HG02571 (cell line): ENCODE results near the gene POGLUT2.

ENCODE experiments used
- ATAC-seq: cut with Tn5 transposase; IDR thresholded peaks from one replicate; pipeline ENCODE4 v1.9.1; 2021; ENCODE audit warnings: mild to moderate bottlenecking, moderate library complexity; ENCODE audit not compliant: unreplicated experiment

The POGLUT2 gene

DNA sequence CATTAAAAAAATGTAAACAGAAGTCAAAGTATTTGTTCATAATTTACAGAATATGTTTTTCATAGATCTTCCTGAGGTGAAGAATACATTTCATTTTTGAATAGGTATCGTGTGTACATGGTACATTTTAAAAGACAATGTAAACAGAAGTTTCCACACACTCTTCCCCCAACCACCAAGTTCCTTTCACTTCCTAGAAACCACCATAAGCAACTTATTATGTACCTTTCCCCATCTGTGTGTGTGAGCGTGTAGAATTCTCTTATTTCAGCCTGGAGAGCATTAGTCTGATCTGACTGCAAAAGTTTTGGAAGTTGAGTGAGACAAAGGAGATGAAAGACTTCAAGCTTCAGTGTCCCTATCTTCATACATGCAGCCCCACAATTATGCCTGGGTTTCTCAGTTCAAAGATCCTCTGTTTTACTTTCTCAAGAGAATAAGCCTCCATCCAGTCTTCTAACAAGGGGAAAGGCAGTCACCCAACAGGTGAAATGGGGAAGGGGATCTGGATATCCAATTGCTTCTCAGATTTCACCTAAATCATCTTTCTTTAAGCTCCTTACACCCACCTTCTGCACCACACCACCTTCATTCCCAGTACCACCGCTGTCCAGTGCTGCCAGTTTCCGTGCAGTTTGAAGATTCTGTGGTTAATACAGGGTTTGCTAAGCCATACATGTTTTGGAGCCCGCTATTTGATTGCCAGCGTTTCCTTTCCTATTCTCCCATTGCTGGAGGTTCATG, 27.3 kb downstream of the POGLUT2 start:
- no peak for ATAC-seq

DNA sequence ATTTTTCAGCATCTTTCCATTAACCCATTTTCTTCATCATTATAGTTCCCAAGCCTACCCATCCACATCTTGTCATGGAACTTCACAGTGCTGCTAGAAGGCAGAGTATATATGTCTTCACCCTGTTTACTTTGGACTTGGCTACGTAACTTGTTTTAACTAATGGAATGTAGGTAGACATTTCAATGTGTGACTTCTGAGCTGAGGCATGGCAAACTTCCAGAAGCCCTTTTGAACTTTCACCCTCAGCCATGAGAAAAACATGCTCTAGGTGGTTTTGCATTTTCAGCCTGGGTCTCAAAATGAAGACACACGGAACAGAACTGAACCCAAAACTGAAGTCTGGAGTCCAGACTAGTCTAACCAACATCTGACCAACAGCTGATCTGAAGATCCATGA, 28.3 kb downstream of the POGLUT2 start:
- ATAC-seq: no peak

DNA sequence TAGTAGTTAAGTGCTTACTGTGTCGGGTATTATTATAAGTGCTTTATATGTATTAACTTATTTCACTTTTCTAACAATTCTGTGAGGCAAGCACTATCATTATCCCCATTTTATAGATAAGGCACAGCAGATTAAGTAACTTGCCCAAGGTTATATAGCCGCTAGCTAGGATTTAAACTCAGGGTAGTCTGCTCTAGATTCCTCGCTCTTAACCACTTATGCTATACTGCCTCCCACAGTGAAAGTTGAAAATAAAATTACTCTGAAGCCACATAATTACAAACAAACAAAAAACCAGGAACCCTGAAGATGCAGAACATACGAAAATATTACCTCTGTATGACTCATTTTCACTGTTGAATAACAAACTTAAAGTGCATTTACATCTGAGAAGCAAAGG, 29.1 kb downstream of the POGLUT2 start:
- ATAC-seq: no peak

DNA sequence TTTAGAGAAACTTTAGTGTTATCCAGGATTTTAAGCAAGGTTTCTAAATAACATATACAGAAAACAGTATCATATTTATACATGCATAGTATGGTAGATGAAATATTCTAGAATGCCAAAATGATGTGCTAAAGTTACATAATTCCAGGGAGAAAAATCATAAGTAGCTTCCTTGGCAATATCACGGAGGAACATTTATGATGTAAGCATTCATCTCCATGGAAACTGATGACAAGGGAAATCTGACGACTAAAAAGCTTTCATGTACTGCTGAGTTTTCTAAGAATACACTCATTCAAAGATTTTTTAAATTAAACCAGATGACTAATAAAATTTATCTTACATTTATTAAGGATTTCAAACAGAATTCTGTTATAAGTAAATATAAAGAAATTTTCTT, 29.9 kb downstream of the POGLUT2 start:
- ATAC-seq: no peak

DNA sequence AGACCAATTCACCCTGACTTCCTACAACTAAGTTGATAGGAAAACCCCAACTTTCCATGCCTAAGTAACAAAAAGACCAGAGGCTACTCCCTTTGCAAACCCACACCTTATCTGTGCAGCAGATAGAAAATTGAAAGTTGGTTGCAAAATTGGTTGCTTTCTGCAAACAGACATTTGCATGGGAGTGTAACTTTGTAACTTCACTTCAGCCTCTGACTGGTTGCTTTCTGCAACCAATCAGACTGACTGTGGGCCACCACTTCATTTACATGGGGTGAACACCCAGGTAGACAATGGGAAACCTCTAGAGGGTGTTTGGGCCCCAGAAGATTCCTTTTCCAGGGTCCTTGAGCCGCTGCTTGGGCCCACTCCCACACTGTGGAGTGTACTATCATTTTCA, 35.0 kb downstream of the POGLUT2 start:
- no peak for ATAC-seq

DNA sequence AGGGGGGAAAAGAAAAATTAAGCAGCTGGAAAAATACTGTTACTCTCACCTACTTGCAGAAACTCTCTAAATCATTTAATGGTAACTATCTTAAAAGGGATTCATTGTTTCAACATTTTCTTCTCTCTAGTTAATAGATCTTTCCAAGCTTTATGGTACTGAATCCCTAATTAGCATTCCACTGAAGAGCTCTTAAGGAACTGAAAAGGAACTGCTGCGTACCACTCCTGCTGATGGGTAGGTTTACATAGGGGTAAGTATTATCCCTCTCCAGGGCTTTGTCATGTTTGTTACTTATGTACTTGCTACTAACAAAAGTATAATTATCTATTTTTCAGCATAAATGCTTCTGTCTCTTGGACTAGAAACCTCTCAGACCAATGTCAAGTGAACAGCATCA, 37.7 kb downstream of the POGLUT2 start:
- no peak for ATAC-seq

DNA sequence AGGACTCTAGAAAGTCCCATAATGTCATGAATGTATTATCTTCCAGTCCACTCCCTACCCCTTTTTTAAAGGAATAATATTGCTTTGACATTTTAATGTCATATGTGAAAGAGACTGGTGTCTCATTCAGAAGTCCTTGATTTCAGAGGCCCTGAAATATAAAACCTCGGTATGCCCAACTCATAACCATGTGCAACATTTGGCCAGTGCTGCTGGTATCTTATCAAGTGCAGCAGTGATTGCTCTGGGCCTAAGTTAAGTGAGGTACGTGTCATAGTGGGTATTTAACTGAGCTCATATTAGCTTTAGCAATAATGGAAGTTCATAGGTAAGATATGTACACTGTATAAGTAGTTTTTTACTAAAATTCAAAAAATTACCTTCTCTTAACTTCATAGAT, 39.9 kb downstream of the POGLUT2 start:
- no peak for ATAC-seq

DNA sequence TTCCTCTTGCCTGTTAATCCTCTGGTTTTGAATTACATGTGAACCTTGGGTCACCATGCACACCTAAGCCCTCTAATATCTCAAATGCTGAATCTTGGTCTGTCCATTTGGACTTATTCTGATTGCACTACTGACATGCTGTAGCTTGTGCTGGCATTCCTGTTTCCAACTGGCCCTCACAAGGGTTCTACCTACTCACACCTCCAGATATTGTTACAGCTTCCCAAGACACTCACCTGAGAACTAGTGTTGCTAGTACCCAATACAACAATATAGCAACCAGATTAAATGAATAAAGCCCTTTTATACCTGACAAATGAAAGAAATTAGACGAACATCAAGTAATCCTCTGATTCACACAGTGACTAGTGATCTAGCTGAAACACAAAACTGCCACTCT, 41.8 kb downstream of the POGLUT2 start:
- no peak for ATAC-seq

DNA sequence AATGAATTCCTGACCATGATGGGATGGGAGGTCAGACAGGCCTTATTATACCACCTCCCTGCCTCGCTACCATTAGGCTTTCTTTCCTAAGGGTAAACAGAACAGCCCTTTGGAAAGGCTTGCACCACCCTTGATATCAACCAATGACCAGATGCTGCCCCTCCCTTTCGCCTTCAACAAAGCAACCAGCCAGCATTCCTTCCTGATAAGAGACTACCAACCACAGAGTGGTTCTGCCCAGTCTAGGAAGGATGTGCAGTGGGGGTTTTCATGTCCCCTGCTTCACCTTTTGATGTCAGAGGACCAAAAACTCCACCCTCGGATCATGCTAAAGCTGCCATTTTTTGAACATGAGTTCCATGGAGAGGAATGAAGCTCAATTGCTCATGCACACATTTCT, 46.9 kb downstream of the POGLUT2 start:
- ATAC-seq: no peak

DNA sequence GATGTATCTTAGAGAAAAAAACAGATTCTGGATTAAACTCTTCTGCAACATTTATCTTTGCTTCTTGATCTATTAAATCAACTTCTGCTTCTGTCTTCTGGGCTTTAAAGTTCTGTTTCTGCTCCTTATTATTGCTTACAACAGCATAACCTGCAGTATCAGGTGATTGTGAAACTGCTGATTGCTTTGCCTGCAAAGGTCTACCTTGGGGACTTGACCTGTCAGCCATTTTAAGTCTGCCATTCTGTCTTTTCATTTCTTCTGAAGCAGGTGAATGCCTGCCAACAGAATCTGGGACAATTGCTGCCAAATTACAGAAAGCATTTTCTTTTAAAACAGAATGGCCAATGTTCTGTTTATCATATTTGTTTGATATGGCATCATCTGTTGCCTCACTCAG, 56.3 kb downstream of the POGLUT2 start:
- ATAC-seq: no peak

DNA sequence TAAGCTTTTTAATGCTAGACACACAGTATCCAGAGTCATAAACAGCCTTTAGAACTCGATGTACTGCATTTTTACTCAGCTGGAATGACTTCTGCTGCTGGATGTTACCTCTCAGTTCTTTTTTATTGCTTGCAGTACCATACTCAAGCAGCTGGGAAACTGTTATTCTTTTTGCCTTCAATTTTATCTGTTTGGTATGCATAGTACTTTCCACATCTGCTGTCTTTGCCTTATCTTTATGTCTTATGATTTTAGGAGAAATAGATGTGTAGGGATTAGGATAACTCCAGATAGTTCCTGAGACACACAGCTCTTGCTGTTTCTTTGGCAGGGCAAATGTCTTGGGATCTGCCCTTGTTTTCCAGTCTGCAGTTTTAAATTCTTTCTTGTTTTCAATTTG, 56.7 kb downstream of the POGLUT2 start:
- ATAC-seq: no peak
